WTC11 (cell line): ENCODE measurements around the gene GSN. TPM values are rescaled to one million over a fixed set of nuclear protein-coding genes. Genes with fewer than 3 reads are reported as not detected.

Experiments
- ATAC-seq: fragments of 200-7000 bp; cut with Tn5 transposase; 2 replicates; pipeline ENCODE4 v1.10.0; 2021; ENCODE audit warnings: mild to moderate bottlenecking, moderate library complexity
- CTCF ChIA-PET: fragments of 300-600 bp; sonication (Branson Sonifier 250); formaldehyde crosslinking; loops from one replicate; lab custom pipeline; 2021; ENCODE audit warnings: antibody characterized with exemption; lab: Charles Lee
- POLR2A ChIA-PET: fragments of 350-600 bp; sonication (Branson Sonifier 250); formaldehyde crosslinking; loops from one replicate; lab custom pipeline; 2021; ENCODE audit warnings: antibody characterized with exemption; lab: Charles Lee
- DNase-seq: peaks from one replicate; pipeline ENCODE4 v3.0.0; 2021; ENCODE audit warnings: low spot score
- H3K27ac Mint-ChIP-seq: 2 replicates; pipeline ENCODE4 v1.8.0; 2021; ENCODE audit warnings: mixed read lengths
- H3K27me3 Mint-ChIP-seq: 2 replicates; pipeline ENCODE4 v1.8.0; 2021; ENCODE audit warnings: low read depth, mild to moderate bottlenecking, moderate library complexity, mixed read lengths
- H3K36me3 Mint-ChIP-seq: 2 replicates; pipeline ENCODE4 v1.8.0; 2021; ENCODE audit warnings: mixed read lengths
- H3K4me1 Mint-ChIP-seq: 2 replicates; pipeline ENCODE4 v1.8.0; 2022; ENCODE audit warnings: mixed read lengths
- H3K4me3 Mint-ChIP-seq: 2 replicates; pipeline ENCODE4 v1.8.0; 2021; ENCODE audit warnings: mild to moderate bottlenecking, moderate library complexity, mixed read lengths
- H3K9me3 Mint-ChIP-seq: 2 replicates; pipeline ENCODE4 v1.8.0; 2021; ENCODE audit warnings: mixed read lengths
- ATF1 ChIP-seq: sonication (generic); formaldehyde crosslinking; IDR thresholded peaks from 2 replicates; pipeline ENCODE4 v1.8.1; 2023; ENCODE audit warnings: mild to moderate bottlenecking, moderate library complexity, missing genetic modification reagents
- CBFB ChIP-seq: sonication (generic); formaldehyde crosslinking; IDR thresholded peaks from 2 replicates; pipeline ENCODE4 v1.8.1; 2022; ENCODE audit warnings: mild to moderate bottlenecking, low read depth, missing genetic modification reagents
- ETV6 ChIP-seq: sonication (generic); formaldehyde crosslinking; IDR thresholded peaks from 2 replicates; pipeline ENCODE4 v1.8.1; 2022; ENCODE audit warnings: mild to moderate bottlenecking, missing genetic modification reagents
- JUN ChIP-seq: sonication (generic); formaldehyde crosslinking; IDR thresholded peaks from 2 replicates; pipeline ENCODE4 v1.8.0; 2023; ENCODE audit warnings: mild to moderate bottlenecking, missing genetic modification reagents
- MYBL2 ChIP-seq: sonication (generic); formaldehyde crosslinking; IDR thresholded peaks from 2 replicates; pipeline ENCODE4 v1.8.1; 2023; ENCODE audit warnings: mild to moderate bottlenecking, moderate library complexity, missing genetic modification reagents
- RELA ChIP-seq: sonication (generic); formaldehyde crosslinking; IDR thresholded peaks from 2 replicates; pipeline ENCODE4 v1.8.1; 2022; ENCODE audit warnings: missing genetic modification reagents, mild to moderate bottlenecking, borderline replicate concordance
- SMAD3 ChIP-seq: sonication (generic); formaldehyde crosslinking; IDR thresholded peaks from 2 replicates; pipeline ENCODE4 v1.8.0; 2022; ENCODE audit warnings: missing genetic modification reagents, mild to moderate bottlenecking, borderline replicate concordance
- SP1 ChIP-seq: sonication (generic); formaldehyde crosslinking; conservative IDR thresholded peaks from 2 replicates; pipeline ENCODE4 v1.8.1; 2022; ENCODE audit warnings: missing genetic modification reagents
- TCF7 ChIP-seq: sonication (generic); formaldehyde crosslinking; IDR thresholded peaks from 2 replicates; pipeline ENCODE4 v1.8.0; 2022; ENCODE audit warnings: mild to moderate bottlenecking, low read depth, missing genetic modification reagents, moderate library complexity
- TP53 ChIP-seq: sonication (generic); formaldehyde crosslinking; IDR thresholded peaks from 2 replicates; pipeline ENCODE4 v1.8.1; 2023; ENCODE audit warnings: mild to moderate bottlenecking, missing genetic modification reagents
- ZBTB21 ChIP-seq: sonication (generic); formaldehyde crosslinking; IDR thresholded peaks from 2 replicates; pipeline ENCODE4 v1.8.1; 2023; ENCODE audit warnings: mild to moderate bottlenecking, missing genetic modification reagents, borderline replicate concordance
- ZMAT4 ChIP-seq: fragments of 250-450 bp; sonication (Bioruptor Pico); IDR thresholded peaks from 2 replicates; pipeline ENCODE4 v1.9.0; 2021; ENCODE audit warnings: mild to moderate bottlenecking
- total RNA-seq: library from RNA; stranded (reverse); gene quantifications from 3 replicates; pipeline ENCODE4 v1.2.3, GENCODE V29; 2021
- TF ChIP-seq, protein P1 (sequence below): sonication (generic); formaldehyde crosslinking; IDR thresholded peaks from 2 replicates; pipeline ENCODE4 v1.8.1; 2022; ENCODE audit warnings: low read depth, mild to moderate bottlenecking, moderate library complexity, missing genetic modification reagents, borderline replicate concordance
- TF ChIP-seq, protein P2 (sequence below): sonication (generic); formaldehyde crosslinking; conservative IDR thresholded peaks from 2 replicates; pipeline ENCODE4 v1.8.1; 2023; ENCODE audit warnings: mild to moderate bottlenecking, low read depth, missing genetic modification reagents, moderate library complexity
- TF ChIP-seq, protein P3 (sequence below): sonication (generic); formaldehyde crosslinking; IDR thresholded peaks from 2 replicates; pipeline ENCODE4 v1.8.1; 2023; ENCODE audit warnings: mild to moderate bottlenecking, missing genetic modification reagents, moderate library complexity
- TF ChIP-seq, protein P4 (sequence below): fragments of 250-450 bp; sonication (Bioruptor Pico); IDR thresholded peaks from 2 replicates; pipeline ENCODE4 v1.9.0; 2021; ENCODE audit warnings: mild to moderate bottlenecking, borderline replicate concordance

GSN gene
- total RNA-seq, 1 experiment from 2014 or later, result 47.0 TPM

- Mint-ChIP-seq H3K36me3 (no peaks in the 10 kb centered on the region), H3K27me3 (peaks cover 25% of the 10 kb centered on the region), H3K9me3 (no peaks in the 10 kb centered on the region), H3K4me3 (no peak overlapping the region), H3K27ac (no peak overlapping the region), H3K4me1 (peaks cover 28% of the 10 kb centered on the region)
- ChIA-PET CTCF (interaction anchor here (1.4 kb wide), 1 partner anchor 11 kb away, joined by 3 read pairs; no protein-coding TSS in a partner anchor), POLR2A (no interaction called here)
- DNase-seq (no peak), ATAC-seq (no peak)
- no peak for TF ChIP-seq ZBTB21
- TF ChIP-seq SP1 (CRISPR knock-in tag), result no peak
- TF ChIP-seq, protein P1, sequence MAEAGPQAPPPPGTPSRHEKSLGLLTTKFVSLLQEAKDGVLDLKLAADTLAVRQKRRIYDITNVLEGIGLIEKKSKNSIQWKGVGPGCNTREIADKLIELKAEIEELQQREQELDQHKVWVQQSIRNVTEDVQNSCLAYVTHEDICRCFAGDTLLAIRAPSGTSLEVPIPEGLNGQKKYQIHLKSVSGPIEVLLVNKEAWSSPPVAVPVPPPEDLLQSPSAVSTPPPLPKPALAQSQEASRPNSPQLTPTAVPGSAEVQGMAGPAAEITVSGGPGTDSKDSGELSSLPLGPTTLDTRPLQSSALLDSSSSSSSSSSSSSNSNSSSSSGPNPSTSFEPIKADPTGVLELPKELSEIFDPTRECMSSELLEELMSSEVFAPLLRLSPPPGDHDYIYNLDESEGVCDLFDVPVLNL (CRISPR knock-in tag), result no peak
- TF ChIP-seq CBFB (CRISPR knock-in tag), result no peak
- TF ChIP-seq ETV6, result no peak
- TF ChIP-seq ZMAT4 (CRISPR knock-in tag), result no peak
- TF ChIP-seq, protein P2, sequence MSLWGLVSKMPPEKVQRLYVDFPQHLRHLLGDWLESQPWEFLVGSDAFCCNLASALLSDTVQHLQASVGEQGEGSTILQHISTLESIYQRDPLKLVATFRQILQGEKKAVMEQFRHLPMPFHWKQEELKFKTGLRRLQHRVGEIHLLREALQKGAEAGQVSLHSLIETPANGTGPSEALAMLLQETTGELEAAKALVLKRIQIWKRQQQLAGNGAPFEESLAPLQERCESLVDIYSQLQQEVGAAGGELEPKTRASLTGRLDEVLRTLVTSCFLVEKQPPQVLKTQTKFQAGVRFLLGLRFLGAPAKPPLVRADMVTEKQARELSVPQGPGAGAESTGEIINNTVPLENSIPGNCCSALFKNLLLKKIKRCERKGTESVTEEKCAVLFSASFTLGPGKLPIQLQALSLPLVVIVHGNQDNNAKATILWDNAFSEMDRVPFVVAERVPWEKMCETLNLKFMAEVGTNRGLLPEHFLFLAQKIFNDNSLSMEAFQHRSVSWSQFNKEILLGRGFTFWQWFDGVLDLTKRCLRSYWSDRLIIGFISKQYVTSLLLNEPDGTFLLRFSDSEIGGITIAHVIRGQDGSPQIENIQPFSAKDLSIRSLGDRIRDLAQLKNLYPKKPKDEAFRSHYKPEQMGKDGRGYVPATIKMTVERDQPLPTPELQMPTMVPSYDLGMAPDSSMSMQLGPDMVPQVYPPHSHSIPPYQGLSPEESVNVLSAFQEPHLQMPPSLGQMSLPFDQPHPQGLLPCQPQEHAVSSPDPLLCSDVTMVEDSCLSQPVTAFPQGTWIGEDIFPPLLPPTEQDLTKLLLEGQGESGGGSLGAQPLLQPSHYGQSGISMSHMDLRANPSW, result no peak
- TF ChIP-seq TCF7 (CRISPR knock-in tag), result no peak
- TF ChIP-seq, protein P3, sequence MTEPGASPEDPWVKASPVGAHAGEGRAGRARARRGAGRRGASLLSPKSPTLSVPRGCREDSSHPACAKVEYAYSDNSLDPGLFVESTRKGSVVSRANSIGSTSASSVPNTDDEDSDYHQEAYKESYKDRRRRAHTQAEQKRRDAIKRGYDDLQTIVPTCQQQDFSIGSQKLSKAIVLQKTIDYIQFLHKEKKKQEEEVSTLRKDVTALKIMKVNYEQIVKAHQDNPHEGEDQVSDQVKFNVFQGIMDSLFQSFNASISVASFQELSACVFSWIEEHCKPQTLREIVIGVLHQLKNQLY, result no peak
- no peak for TF ChIP-seq MYBL2 (CRISPR knock-in tag)
- no peak for TF ChIP-seq SMAD3 (CRISPR knock-in tag)
- no peak for TF ChIP-seq ATF1
- TF ChIP-seq RELA (CRISPR knock-in tag), result no peak
- TF ChIP-seq, protein P4, sequence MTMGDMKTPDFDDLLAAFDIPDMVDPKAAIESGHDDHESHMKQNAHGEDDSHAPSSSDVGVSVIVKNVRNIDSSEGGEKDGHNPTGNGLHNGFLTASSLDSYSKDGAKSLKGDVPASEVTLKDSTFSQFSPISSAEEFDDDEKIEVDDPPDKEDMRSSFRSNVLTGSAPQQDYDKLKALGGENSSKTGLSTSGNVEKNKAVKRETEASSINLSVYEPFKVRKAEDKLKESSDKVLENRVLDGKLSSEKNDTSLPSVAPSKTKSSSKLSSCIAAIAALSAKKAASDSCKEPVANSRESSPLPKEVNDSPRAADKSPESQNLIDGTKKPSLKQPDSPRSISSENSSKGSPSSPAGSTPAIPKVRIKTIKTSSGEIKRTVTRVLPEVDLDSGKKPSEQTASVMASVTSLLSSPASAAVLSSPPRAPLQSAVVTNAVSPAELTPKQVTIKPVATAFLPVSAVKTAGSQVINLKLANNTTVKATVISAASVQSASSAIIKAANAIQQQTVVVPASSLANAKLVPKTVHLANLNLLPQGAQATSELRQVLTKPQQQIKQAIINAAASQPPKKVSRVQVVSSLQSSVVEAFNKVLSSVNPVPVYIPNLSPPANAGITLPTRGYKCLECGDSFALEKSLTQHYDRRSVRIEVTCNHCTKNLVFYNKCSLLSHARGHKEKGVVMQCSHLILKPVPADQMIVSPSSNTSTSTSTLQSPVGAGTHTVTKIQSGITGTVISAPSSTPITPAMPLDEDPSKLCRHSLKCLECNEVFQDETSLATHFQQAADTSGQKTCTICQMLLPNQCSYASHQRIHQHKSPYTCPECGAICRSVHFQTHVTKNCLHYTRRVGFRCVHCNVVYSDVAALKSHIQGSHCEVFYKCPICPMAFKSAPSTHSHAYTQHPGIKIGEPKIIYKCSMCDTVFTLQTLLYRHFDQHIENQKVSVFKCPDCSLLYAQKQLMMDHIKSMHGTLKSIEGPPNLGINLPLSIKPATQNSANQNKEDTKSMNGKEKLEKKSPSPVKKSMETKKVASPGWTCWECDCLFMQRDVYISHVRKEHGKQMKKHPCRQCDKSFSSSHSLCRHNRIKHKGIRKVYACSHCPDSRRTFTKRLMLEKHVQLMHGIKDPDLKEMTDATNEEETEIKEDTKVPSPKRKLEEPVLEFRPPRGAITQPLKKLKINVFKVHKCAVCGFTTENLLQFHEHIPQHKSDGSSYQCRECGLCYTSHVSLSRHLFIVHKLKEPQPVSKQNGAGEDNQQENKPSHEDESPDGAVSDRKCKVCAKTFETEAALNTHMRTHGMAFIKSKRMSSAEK (CRISPR knock-in tag), result no peak
- TF ChIP-seq TP53, result no peak
- no peak for TF ChIP-seq JUN (CRISPR knock-in tag)
Measured at GRCh38 chr9:121275781-121276658, 8.1 kb downstream of the GSN start.
